GM23338 (cell line): ENCODE measurements around the gene BIN1. TPM values are rescaled to one million over a fixed set of nuclear protein-coding genes. Genes with fewer than 3 reads are reported as not detected.

ENCODE experiments used
- ATAC-seq: fragments of 200-7000 bp; cut with Tn5 transposase; 3 replicates; pipeline ENCODE4 v1.9.1; 2020
- DNase-seq: peaks from one replicate; pipeline ENCODE4 v3.0.0-alpha.2; 2015; ENCODE audit warnings: low spot score
- H2AFZ ChIP-seq: fragments of 200-600 bp; sonication (generic); 2 replicates; pipeline ENCODE4 v1.8.0; 2016; ENCODE audit warnings: antibody characterized with exemption, mild to moderate bottlenecking, moderate library complexity
- H3F3A ChIP-seq: fragments of 200-600 bp; sonication (generic); replicated peaks from 2 replicates; pipeline ENCODE4 v1.8.0; 2017; ENCODE audit warnings: antibody characterized with exemption, mixed run types, low read depth
- H3K27ac ChIP-seq: fragments of 200-600 bp; sonication (generic); 2 replicates; pipeline ENCODE4 v1.6.1; 2016; ENCODE audit warnings: low read depth
- H3K27me3 ChIP-seq: fragments of 200-600 bp; sonication (generic); 2 replicates; pipeline ENCODE4 v1.8.0; 2016; ENCODE audit warnings: mild to moderate bottlenecking, mixed run types, moderate library complexity; ENCODE audit not compliant: insufficient read depth
- H3K36me3 ChIP-seq: fragments of 200-600 bp; sonication (generic); 2 replicates; pipeline ENCODE4 v1.8.0; 2016; ENCODE audit warnings: mild to moderate bottlenecking; ENCODE audit not compliant: insufficient read depth
- H3K4me1 ChIP-seq: fragments of 200-600 bp; sonication (generic); 2 replicates; pipeline ENCODE4 v1.8.0; 2016; ENCODE audit warnings: mild to moderate bottlenecking, moderate library complexity; ENCODE audit not compliant: insufficient read depth
- H3K4me2 ChIP-seq: fragments of 200-600 bp; sonication (generic); 2 replicates; pipeline ENCODE4 v1.7.1; 2017; ENCODE audit warnings: mixed run types
- H3K4me3 ChIP-seq: fragments of 200-600 bp; sonication (generic); 2 replicates; pipeline ENCODE4 v1.6.1; 2016; ENCODE audit warnings: mixed run types
- H3K79me2 ChIP-seq: fragments of 200-600 bp; sonication (generic); replicated peaks from 2 replicates; pipeline ENCODE4 v1.8.0; 2017; ENCODE audit warnings: mild to moderate bottlenecking; ENCODE audit not compliant: insufficient read depth
- H3K9me2 ChIP-seq: fragments of 200-600 bp; sonication (generic); 2 replicates; pipeline ENCODE4 v1.8.0; 2017; ENCODE audit not compliant: insufficient read depth
- H4K20me1 ChIP-seq: fragments of 200-600 bp; sonication (generic); replicated peaks from 2 replicates; pipeline ENCODE4 v1.8.0; 2017; ENCODE audit warnings: mild to moderate bottlenecking; ENCODE audit not compliant: insufficient read depth
- H3K27ac Mint-ChIP-seq: 2 replicates; pipeline ENCODE4 v1.8.0; 2020; ENCODE audit warnings: inconsistent platforms, mild to moderate bottlenecking, moderate library complexity, mixed read lengths
- H3K27me3 Mint-ChIP-seq: 3 replicates; pipeline ENCODE4 v1.8.0; 2022; ENCODE audit warnings: low read depth, mild to moderate bottlenecking, moderate library complexity, mixed read lengths, inconsistent platforms; ENCODE audit not compliant: insufficient read depth, poor library complexity
- H3K36me3 Mint-ChIP-seq: 3 replicates; pipeline ENCODE4 v1.8.0; 2021; ENCODE audit warnings: low read depth, mild to moderate bottlenecking, inconsistent platforms, moderate library complexity, mixed read lengths
- H3K4me1 Mint-ChIP-seq: 3 replicates; pipeline ENCODE4 v1.8.0; 2020; ENCODE audit warnings: mild to moderate bottlenecking, inconsistent platforms, mixed read lengths
- H3K4me3 Mint-ChIP-seq: 3 replicates; pipeline ENCODE4 v1.8.0; 2021; ENCODE audit warnings: moderate library complexity, mild to moderate bottlenecking, inconsistent platforms, mixed read lengths
- H3K9me3 Mint-ChIP-seq: 3 replicates; pipeline ENCODE4 v1.8.0; 2020; ENCODE audit warnings: moderate library complexity, mild to moderate bottlenecking, inconsistent platforms, mixed read lengths
- CREB1 ChIP-seq: fragments of 250-450 bp; sonication (Bioruptor Pico); IDR thresholded peaks from 2 replicates; pipeline ENCODE4 v1.5.0; 2020; ENCODE audit warnings: low read depth, mild to moderate bottlenecking, moderate library complexity
- CTCF ChIP-seq, 2 experiments: fragments of 200-600 bp in 1 of 2; sonication (generic) in 1 of 2; conservative IDR thresholded peaks; 2 replicates each; pipeline versions ENCODE4 v1.5.1 to v1.6.1; 2016 to 2017; ENCODE audit warnings: antibody characterized with exemption in 2 of 2, low read depth in 2 of 2, mild to moderate bottlenecking in 2 of 2, moderate library complexity in 1 of 2
- ETS1 ChIP-seq: IDR thresholded peaks from 2 replicates; pipeline ENCODE4 v1.6.1; 2016; ENCODE audit warnings: antibody characterized with exemption
- EZH2 ChIP-seq: fragments of 200-600 bp; sonication (generic); IDR thresholded peaks from one replicate; pipeline ENCODE4 v1.8.0; 2017; ENCODE audit warnings: antibody characterized with exemption, mild to moderate bottlenecking, low read depth; ENCODE audit not compliant: unreplicated experiment
- EZH2phosphoT487 ChIP-seq: fragments of 200-600 bp; sonication (generic); IDR thresholded peaks from one replicate; pipeline ENCODE4 v1.8.1; 2018; ENCODE audit warnings: antibody characterized with exemption; ENCODE audit not compliant: unreplicated experiment
- JUNB ChIP-seq: IDR thresholded peaks from one replicate; pipeline ENCODE4 v1.6.1; 2016; ENCODE audit warnings: antibody characterized with exemption; ENCODE audit not compliant: unreplicated experiment
- NANOG ChIP-seq: IDR thresholded peaks from 2 replicates; pipeline ENCODE4 v1.6.1; 2016; ENCODE audit warnings: antibody characterized with exemption, borderline replicate concordance
- POLR2AphosphoS5 ChIP-seq: IDR thresholded peaks from 2 replicates; pipeline ENCODE4 v1.6.1; 2016; ENCODE audit warnings: antibody characterized with exemption, low read depth
- ZNF114 ChIP-seq: fragments of 250-450 bp; sonication (Bioruptor Pico); IDR thresholded peaks from 2 replicates; pipeline ENCODE4 v1.5.0; 2020; ENCODE audit warnings: mild to moderate bottlenecking, moderate library complexity
- ZNF462 ChIP-seq: fragments of 250-450 bp; sonication (Bioruptor Pico); IDR thresholded peaks from 2 replicates; pipeline ENCODE4 v1.5.0; 2020; ENCODE audit warnings: mild to moderate bottlenecking, moderate library complexity
- polyA plus RNA-seq: library from polyadenylated mRNA; unstranded; fragments of >200 nt; fragmentation: Nextera tagmentation; extraction: Ambion mirVana; gene quantifications from 2 replicates; pipeline ENCODE4 v1.2.1, GENCODE V29; 2016
- total RNA-seq: library from RNA; depleted of rRNA; stranded (reverse); fragments of >200 nt; shearing (Covaris generic); gene quantifications from 2 replicates; pipeline ENCODE4 v1.2.3, GENCODE V29; 2014

Gene BIN1
- total and polyA plus RNA-seq, 2 experiments from 2014 or later: 30.1 to 56.4 TPM

- no peaks in the 10 kb centered on the region for H3K9me2 ChIP-seq
- H3K4me2 ChIP-seq: no peak overlapping the region
- no peaks in the 10 kb centered on the region for H3K4me1 ChIP-seq
- H3K79me2 ChIP-seq: no peaks in the 10 kb centered on the region
- no peak overlapping the region; the same call in 2 of the 3 replicates for H3K4me3 Mint-ChIP-seq
- H3K27ac ChIP-seq: no peak overlapping the region
- H3K36me3 Mint-ChIP-seq: peaks cover 6% of the 10 kb centered on the region; the same call in 2 of the 3 replicates
- H3K4me1 Mint-ChIP-seq: peaks cover 9% of the 10 kb centered on the region; the same call in 1 of the 3 replicates
- H3K27me3 ChIP-seq: no peaks in the 10 kb centered on the region
- TF ChIP-seq ETS1 (no peak), EZH2phosphoT487 (no peak)
- no peak overlapping the region for H3K4me3 ChIP-seq
- peak overlapping the region; percentile 32; the same call in 1 of the 2 replicates for H3K27ac Mint-ChIP-seq
- no peak for DNase-seq
- H2AFZ ChIP-seq: no peak overlapping the region
- no peaks in the 10 kb centered on the region; the same call in 1 of the 3 replicates for H3K9me3 Mint-ChIP-seq
- H3K27me3 Mint-ChIP-seq: peaks cover 6% of the 10 kb centered on the region
- no peaks in the 10 kb centered on the region for H3K36me3 ChIP-seq
- ATAC-seq: no peak
- H3F3A ChIP-seq: no peaks in the 10 kb centered on the region
- H4K20me1 ChIP-seq: no peaks in the 10 kb centered on the region
Observed at GRCh38 chr2:127056086-127056485, 50.9 kb downstream of the BIN1 start.

- Histone ChIP-seq H3K4me3 (no peak overlapping the region), H3F3A (no peaks in the 10 kb centered on the region), H3K4me1 (no peaks in the 10 kb centered on the region), H2AFZ (no peak overlapping the region), H3K36me3 (no peaks in the 10 kb centered on the region), H3K9me2 (no peaks in the 10 kb centered on the region), H4K20me1 (no peaks in the 10 kb centered on the region), H3K79me2 (no peaks in the 10 kb centered on the region), H3K27ac (no peak overlapping the region), H3K27me3 (no peaks in the 10 kb centered on the region), H3K4me2 (no peak overlapping the region)
- H3K4me1 Mint-ChIP-seq: peaks cover 9% of the 10 kb centered on the region; the same call in 1 of the 3 replicates
- ATAC-seq (no peak), DNase-seq (no peak)
- H3K9me3 Mint-ChIP-seq: no peaks in the 10 kb centered on the region; the same call in 1 of the 3 replicates
- H3K27ac Mint-ChIP-seq: no peak overlapping the region
- H3K4me3 Mint-ChIP-seq: no peak overlapping the region
- H3K36me3 Mint-ChIP-seq: peaks cover 6% of the 10 kb centered on the region; the same call in 2 of the 3 replicates
- peaks cover 6% of the 10 kb centered on the region for H3K27me3 Mint-ChIP-seq
- TF ChIP-seq POLR2AphosphoS5: no peak
- no peak for TF ChIP-seq CREB1 (CRISPR knock-in tag)
- TF ChIP-seq EZH2phosphoT487: no peak
- TF ChIP-seq CTCF (conservative IDR thresholded peaks at IDR 0.05; ENCODE audit: low read depth in 2 of 2): no peak
- TF ChIP-seq NANOG: no peak
- no peak for TF ChIP-seq JUNB
- TF ChIP-seq ZNF462 (CRISPR knock-in tag): no peak
- no peak for TF ChIP-seq ZNF114
- no peak for TF ChIP-seq EZH2
Observed at GRCh38 chr2:127055786-127056076, 51.2 kb downstream of the BIN1 start.
